GM12873 (cell line): ENCODE results near the gene DIP2B.
A peak's percentile ranks its signal among the peaks of the same experiment; 100 is the strongest.

Experiments used
- TF ChIP-seq, protein P1 (sequence below): IDR thresholded peaks from 2 replicates; pipeline ENCODE4 v1.5.1; 2012; ENCODE audit warnings: low read depth, mild to moderate bottlenecking, moderate library complexity, low read length, control low read depth; ENCODE audit not compliant: insufficient read depth; ENCODE audit errors: missing control alignments

DIP2B gene

DNA sequence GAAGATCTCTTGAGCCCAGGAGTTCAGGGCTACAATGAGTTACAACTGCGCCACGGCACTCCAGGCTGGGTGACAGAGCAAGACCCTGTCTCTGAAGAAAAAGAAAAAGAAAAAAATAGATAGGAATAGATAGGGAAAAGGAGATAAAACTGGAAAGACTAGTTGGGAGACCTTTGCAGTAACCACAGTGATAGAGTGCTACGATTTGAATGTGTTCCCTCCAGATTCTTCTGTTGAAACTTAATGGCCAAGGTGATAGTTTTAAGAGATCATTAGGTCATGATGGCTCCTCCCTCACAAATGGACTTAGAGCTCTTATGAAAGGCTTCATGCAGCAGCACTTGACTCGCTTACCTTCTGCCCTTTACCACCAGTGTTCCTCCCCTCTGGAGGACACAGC is 245.6 kb downstream of the DIP2B start:
- TF ChIP-seq, protein P1, sequence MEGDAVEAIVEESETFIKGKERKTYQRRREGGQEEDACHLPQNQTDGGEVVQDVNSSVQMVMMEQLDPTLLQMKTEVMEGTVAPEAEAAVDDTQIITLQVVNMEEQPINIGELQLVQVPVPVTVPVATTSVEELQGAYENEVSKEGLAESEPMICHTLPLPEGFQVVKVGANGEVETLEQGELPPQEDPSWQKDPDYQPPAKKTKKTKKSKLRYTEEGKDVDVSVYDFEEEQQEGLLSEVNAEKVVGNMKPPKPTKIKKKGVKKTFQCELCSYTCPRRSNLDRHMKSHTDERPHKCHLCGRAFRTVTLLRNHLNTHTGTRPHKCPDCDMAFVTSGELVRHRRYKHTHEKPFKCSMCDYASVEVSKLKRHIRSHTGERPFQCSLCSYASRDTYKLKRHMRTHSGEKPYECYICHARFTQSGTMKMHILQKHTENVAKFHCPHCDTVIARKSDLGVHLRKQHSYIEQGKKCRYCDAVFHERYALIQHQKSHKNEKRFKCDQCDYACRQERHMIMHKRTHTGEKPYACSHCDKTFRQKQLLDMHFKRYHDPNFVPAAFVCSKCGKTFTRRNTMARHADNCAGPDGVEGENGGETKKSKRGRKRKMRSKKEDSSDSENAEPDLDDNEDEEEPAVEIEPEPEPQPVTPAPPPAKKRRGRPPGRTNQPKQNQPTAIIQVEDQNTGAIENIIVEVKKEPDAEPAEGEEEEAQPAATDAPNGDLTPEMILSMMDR = no peak

DNA sequence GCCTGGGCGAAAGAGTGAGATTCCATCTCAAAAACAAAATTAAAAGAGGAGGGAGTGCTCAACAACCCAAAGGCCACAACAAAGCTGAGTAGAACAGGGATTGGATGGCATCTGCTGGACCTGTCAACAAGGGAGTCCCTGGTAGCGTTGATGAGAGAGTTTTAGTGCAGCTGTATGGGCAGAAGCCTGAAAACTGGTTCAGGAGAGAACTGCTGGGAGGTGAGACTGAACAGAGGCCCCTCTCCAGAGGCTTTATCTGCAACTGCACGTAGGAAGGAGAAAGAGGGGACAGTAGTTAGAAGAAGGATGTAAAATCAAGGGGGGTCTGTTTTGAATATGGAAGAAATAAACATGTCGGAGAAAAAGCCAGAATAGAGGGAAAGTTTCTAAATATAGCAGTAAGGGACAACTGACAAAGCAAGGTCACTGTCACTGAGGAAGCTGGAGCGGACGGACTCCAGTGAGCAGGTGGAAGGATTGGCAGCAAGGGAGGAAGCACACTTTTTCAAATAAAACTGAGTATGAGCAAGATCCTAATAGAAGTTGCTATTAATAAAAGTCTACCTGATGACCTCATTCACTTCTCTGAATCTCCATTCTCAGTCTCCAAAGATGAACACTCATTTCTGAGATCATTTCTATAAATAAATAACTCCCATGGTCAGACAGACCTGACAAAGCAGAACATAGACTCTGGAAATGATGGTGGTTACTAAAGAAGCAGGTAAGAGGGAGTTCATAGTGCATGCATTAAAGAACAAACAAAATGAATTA is 247.3 kb downstream of the DIP2B start:
- TF ChIP-seq, protein P1 = no peak

DNA sequence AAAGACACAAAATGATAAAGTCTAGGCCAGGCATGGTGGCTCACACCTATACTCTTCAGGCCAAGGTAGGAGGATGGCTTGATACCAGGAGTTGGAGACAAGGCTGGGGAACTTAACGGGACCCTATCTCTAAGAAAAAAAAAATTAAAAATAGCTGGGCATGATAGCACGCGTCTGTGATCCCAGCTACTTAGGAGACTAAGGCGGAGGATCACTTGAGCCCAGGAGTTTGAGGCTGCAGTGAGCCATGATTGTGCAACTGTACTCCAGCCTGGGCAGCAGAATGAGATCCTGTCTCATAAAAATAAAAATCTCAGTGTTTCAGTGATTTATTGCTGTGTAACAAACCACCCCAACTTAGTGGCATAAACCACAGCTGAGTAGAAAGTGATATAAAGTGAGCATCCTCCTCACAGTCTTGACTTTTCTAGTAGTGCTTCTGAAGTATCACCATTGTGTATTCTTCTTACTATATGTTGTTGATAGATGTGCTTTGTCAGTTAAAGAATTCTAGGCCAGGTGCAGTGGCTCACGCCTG is 248.5 kb downstream of the DIP2B start:
- TF ChIP-seq, protein P1 = no peak

DNA sequence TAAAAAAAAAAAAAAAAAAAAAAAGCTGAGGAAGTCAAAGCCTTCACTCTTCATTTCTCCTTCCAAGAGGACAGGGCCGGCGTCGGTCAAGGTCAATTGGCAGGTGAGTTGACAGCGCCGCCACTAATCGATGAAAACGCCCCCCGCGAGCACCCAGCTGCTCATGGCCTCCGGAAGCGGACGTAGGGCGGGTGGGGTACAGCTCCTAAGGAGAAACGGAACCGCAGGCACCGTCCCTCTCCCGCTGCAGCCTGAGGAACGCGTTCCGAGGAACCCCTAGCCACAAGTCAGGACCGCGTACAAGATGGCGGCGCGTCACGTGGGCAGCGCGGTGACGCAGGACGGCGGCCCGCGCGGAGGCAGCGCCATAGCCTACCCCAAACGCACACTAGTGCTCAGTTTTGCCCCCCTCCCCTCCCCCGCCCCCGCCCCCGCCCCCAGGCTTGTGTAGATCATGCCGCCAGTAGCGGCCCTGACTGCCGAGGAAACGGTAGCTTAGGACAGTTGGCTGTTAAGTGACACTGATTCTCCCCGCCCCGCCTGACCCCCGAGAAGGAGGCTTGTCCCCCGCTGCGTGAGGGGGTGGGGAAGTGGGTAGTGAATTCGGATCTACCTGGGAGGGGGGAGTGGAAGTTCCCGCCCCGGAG is 259.0 kb downstream of the DIP2B start, which contains the start of gene ATF1:
ATF1 (plus strand) TSS at position 463 of the 647 bp plus-strand sequence. CDS start 16,045 bp downstream, outside the sequence.
- TF ChIP-seq, protein P1 = no peak

DNA sequence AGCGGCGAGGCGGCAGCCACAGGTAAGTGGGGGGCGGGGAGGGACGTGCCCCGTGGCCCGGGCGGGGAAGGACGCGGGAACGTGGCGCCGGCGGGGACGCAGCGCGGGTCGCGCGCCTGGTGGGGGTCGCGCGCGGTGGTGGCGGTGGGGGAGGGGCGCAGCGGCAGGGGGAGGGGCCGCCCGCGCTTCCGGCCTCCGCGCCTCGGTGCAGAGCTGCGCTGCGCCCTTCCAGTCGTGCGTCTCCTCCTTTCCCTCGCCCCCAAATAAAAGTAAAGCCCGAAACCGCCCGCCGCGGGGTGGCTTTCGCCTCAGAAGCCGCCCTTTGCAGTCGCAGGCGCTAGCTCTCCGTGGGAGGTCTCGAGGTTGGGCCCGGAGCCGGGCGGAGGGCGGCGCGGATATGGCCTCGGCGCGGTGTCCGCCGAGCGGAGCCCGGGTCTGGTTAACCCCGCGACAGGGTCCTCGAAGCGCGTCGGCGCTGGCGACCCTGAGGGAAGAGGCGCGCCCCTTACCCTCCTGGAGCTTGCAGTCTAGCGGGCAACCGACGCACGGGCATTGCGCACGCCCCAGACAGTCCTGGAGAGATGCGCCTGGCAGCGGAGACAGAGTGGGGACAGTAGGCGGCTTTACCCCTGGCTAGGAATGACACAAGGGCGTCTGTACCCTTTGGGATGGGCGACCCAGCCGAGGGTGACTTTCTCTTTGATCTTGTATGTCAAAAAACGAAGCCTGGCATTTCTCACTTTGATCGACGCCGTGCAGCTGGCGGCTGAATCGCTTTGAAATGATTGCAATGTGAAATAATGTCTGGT is 259.7 kb downstream of the DIP2B start:
- TF ChIP-seq, protein P1 = no peak

DNA sequence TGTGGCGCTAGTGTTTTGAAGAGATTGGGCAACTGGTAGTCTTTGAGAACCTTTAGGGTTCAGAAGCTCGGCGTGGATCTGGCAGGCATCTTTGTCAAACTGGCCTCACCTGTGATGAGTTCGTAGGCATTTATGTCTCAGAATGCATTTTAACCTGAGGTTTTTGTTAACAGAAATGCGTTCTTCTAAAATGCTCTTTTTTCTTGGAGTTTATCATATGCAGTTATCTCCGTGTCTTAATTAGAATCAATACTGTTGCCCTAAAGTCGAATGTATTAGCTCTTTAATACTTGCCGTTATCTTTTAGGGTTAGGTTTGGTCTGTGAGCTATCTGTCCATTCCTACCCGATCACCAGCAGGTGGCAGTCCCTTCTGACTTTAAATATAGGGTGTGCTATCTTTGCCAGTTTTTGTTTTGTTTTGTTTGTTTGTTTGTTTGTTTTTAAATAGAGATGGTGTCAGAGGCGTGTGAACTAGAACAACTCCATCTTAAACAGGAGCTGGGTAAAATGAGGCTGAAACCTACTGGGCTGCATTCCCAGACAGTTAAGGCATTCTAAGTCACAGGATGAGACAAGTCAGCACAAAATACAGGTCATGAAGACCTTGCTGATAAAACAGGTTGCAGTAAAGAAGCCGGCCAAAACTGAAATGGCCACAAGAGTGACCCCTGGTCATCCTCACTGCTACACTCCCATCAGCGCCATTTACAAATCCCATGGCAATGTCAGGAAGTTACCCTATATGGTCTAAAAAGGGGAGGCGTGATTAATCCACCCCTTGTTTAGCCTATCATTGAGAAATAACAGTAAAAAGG is 260.5 kb downstream of the DIP2B start:
- TF ChIP-seq, protein P1 = peak; percentile 77
